ENCODE results near the gene DKC1.

Gene DKC1

DNA sequence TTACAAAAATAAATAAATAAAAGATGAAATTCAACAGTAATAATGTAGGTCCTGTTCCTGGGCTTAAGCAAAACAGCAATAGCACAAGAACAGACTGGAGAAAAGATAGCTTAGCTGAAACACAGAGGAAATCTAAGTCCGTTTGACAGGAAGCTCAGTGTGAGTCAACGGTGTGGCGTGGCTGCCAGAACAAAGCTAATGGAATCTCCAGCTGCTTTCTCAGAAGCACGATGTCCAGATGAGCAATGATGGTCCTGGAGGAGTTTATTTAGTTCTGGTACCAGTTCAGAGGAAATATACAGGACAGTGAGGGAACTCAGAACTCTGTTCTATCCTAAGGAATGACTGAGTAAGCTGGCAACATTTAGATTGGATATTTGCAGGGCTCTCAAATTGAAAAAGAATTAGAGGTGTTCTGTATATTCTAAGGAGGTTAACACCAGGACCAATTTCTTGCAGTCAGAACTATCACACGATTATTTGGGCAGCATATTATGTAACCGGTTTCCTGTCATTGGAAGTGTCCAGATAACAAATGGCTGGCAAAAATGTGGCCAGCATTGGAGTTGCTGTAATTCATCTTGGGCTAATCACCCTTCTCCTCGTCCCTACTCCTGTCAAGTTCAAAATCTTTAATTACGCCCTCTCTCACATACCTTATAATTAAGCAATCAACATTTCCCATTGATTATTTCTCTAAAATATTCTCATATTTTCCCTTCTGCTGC lies 24.5 kb upstream of the DKC1 start:
- DNase-seq: no peak

DNA sequence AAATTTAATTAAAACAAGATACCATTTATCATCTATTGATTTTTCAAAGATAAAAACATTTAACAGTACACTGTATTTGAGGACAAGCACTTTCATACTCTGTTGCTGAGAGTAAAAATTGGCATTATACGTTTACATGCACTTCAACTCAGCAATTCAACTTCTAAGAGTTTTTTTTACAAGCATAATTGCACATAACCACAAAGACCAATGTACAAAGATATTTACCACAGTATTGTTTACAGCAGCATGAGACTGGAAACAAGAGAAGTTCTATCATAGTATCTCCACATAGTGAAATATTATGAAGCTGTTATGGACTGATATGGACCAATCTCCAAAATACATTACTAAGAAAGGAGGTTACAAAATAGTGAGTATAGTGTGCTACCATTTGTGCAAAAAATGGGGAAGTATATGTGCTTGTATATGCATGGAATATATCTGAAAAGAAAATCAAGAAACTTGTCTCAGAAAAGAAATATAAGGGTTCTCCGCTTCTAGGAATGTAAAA lies 22.7 kb upstream of the DKC1 start:
- no peak for DNase-seq

DNA sequence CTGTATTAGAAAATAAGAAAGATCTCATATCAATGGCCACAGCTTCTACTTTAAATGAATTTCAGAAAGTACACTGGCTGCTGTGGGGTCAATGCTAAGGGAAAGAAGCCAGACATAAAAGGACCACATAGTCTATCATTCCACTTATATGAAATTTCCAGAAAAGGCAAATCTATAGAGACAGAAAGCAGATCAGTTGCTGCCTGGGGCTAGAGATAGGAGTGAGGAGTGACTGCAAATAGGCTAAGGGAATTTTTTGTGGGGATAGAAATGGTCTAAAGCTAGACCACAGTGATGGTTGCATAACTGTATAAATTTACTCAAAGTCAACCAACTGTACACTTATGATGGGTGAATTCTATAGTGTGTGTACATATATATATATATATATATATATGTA lies 20.1 kb upstream of the DKC1 start:
- DNase-seq: no peak

DNA sequence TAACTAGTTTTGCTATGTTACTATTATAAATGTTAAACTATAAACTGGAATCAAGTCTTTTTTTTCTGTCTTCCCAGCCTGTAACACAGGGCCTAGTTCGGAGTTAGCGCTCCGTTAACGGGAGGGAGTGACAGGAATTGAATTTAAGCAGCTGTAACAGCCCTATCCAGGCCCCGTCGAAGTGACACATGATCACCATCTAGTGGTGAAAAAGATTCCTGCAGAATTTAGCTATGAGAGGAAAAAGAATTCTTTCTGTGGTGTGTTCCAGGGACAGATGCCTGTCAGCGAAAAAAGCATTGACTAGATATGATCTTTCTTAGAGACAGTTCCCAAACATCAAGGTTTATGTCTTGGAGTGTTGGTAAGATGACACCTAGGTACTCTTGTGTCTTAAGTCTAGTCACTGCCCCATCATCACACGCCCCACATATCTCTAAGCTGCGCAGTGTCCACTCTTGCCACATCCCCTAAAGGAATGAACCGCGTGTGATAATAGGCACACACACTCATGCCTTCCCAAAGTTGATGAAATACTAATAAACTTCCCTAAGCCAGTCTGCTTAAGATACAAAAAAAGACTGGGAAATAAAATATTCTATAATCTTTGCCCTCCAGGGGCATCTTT lies 13.8 kb upstream of the DKC1 start:
- no peak for DNase-seq

DNA sequence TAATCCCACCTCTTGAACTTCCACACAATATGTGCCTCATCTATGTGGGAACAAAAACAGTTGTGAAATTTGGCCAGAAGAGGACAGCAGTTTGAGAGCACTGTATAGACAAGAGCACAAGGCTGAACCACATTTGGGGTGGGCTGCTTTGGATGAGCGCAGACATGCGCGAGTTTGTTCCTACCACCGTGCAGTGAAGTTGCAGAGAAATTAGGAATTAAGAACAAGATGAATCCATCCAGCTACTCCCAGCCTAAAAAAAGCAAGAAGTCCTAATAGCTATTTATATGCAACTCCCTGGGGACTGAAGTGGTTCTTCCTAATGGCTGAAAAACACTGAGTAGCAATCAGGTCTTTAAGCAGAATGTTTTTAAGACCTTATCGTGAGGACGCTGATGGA lies 12.8 kb upstream of the DKC1 start:
- no peak for DNase-seq

DNA sequence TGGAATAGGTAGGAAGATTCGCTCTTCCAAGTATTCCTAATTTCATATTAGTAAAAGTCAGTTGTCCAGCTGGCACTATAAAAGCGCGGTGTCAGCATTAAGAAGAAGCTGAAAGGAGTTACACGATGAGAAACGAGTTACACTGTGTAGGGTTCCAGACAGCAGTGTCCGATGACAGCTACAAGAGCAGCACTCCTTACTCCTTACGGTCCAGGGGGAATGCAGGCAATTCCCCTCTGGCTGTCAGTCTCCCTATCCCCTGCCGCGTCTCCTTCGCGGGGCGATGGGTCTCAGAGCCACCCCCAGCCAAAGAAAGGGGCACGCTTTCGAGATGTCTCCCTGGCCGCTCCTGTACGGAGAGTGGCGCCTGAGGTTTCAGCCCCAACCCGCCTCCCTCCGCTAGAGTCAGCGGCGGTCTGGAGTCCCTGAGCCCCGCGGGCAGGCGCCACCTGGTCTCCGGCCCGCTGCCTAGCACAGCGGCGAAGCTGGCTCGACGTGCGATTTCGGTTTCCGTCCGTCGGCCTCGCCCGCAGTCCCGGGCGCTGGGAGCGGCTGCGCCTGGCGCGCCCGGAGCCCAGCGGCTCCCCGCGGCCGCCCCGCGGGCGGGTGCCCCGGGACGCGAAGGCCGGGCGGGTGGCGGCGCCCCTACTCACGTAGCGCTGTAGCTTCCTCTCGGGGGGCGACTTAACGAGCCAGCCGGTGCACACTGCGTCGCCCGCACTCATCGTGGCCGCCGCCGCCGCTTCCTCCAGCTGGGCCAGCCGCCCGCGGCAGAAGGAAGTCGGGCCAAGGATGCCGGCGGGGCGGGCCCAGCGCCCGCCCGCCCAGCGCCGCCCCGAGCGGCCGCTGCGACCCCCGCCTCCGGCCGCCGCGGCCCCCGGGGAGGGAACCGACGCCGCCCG lies 12.1 kb upstream of the DKC1 start, which contains the start of gene GAB3:
Gene GAB3, minus strand, starts transcription at position 777 of the 902 bp plus-strand sequence. Its CDS starts 52 bp downstream, at position 725.
- DNase-seq: no peak

DNA sequence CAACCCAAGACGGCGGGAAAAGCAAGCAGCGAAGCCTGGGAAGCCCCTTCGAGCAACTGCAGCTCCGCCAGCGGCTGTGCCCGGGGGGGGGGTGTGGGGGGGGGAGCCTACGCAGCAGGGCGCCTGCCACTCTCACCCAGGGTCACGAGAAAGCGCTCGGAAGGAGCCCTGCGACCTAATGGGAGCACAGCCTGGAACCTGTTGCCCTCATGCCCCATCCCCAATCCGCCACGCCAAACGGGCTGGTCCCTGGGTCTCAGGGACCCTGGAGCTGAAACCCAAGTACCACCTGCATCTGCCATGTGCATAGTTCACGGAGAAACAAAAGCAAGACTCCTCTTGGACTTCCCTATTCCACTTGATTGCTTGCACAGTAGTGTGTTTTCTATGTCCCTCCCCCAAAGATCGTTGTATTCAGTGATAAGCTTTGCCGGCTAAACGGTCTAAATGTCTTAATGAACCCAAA lies 11.4 kb upstream of the DKC1 start:
- DNase-seq: no peak

DNA sequence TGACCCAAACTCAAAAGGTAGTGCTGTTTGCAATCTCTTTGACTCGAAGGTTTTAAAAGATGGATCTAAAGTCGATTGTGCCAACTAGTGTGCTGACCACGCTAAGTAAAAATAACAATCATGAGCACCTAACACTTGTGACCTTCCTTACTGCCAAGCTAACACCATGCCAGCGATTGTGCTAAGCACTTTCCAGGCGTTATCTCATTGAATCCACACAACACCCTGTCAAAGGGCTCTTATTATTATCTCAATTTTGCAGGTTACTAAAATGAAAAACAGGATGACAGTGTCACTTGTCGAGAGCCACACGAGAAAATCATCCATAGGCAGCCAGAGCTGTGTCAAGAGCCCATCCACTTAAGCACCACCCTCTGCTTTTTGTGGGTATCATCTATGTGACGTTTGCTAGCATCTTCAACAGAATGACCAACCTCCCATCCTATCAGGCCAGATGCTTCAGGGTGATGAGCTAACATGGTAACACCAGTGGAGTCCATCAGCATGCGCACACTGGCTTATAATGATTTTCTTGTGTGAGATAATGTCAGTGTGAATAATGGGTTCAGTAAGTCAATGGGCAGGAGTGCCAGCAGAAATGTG lies 10.9 kb upstream of the DKC1 start:
- no peak for DNase-seq

DNA sequence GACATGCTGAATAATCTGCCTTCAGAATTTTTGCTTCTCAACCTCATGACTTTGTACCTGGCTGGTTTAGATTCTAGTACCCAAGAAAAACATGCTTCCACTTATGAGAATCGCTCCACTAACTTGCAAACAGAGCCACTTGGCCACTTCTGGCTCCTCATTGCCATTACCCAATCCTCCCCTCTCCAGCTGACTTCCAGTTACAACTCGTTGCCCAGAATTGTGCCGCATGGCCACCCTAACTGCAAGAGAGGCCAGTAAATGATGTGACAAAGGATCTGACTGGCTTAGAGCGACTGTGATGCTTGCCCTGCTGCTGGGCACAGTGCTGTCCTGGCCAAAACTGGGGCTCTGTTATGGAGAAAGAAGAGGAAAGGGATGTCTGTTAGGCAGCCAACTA lies 4.0 kb upstream of the DKC1 start:
- DNase-seq: no peak

DNA sequence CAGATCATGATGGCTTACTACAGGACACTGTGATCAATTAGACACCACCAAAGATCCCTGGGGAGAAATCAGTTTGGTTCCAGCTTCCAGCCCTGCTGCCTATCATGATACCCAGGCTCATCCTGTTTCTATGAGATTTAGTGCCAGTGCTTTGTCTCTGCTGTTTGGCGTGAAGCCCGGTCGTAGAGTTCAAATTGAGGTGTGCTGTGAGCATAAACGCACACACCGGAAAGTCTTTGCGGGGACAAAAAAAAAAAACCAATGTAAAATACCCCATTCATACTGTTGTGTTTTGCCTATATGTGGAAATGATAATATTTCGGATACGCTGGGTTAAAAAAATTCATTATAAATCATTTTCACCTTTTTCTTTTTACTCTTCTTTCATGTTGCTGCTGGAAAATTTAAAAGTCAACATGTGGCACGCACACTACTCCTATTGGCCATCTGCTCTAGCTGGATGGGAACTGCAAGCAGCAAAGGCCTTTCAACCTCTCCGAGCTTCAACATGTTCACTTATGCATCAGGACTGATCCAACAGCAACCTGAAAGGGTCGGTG lies 607 bp upstream of the DKC1 start:
- DNase-seq: no peak

DNA sequence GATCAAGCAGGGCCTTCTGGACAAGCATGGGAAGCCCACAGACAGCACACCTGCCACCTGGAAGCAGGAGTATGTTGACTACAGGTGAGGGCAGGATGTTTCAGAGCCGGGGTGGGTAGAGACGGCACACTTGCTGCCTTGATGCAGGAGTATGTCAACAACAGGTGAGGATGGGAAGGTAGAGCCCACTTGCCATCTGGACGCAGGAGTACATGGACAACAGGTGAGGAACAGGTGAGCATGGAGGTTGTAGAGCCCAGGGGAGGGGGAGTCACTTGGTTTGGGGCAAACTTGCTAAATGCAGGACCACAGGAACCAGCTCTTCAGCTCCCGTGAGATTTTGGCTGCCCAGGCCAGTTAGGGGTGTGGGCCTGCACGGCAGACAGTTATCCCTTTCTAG lies 12.0 kb downstream of the DKC1 start:
- no peak for DNase-seq

DNA sequence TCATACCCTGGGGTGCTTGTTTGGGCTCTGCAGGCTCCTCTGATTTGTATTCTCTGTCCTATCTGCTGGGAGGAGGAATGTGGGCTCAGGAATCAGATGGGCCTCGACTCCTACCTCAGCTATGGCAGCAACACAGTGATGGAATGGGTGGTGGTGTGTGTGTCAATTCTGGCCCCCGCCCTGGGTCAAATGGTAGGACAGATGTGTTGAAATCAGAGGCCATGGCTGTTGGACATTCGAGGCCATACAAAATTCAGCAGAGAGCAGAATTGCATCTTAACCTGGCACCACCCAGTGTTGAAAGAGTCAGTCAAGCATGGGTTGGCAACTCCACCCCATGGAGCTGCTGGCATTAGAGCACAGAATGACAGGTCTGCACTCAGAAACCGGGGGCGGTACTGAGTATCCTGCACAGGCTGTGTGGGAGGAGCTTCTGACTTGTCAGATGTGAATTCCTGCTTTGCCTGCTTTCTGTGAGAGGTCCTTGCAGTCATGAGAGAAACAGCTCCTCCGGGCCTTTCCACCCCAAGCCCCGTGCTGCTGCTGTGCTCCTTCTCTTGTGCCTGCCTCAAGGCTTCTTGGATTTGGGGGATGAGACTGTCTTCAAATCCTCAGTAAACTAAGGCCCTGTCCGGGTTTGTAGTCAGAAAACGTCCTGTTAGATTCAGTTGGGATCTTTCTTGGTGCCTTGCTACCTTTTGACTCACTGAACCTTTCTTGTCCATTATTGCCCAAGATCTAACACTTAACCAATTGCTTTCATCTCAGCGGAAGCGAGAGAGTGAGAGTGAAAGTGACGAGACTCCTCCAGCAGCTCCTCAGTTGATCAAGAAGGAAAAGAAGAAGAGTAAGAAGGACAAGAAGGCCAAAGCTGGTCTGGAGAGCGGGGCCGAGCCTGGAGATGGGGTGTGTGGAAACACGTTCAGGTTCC lies 13.0 kb downstream of the DKC1 start:
- no peak for DNase-seq

DNA sequence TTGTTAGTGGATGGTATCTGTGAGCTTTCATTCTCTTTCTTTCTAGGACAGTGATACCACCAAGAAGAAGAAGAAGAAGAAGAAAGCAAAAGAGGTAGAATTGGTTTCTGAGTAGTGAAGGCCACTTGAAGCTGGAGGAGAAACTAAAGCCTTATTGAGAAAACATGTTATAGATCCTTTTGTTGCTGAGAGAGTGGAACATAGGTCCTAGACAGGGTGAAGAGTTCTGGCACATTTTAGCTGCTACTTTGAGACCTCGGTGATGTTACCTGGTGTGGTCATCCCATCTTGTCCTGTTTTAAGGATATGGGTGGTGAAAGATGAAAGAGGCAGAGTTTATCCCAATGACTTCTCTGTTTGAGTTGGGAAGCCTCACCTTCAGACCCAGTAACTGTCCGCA lies 14.1 kb downstream of the DKC1 start:
- DNase-seq: no peak

DNA sequence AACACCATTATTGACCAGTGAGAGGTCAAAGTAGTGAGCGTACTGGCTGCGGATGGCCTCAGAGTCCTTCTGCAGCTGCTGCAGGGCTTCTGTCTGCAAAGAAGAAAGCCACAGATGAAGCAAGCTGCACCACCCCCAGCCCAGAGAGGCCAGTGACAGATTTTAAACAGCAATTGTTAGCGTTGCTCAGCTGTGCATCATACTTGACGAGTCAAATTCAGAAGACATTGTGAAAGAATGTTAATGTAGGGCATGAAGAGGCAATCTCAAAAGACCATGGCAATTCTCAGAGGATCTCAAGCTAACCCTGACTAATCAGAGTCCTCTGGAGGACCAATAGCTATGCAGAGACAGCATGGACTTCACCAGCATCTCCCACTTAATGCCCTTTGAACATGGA lies 16.6 kb downstream of the DKC1 start:
- no peak for DNase-seq

DNA sequence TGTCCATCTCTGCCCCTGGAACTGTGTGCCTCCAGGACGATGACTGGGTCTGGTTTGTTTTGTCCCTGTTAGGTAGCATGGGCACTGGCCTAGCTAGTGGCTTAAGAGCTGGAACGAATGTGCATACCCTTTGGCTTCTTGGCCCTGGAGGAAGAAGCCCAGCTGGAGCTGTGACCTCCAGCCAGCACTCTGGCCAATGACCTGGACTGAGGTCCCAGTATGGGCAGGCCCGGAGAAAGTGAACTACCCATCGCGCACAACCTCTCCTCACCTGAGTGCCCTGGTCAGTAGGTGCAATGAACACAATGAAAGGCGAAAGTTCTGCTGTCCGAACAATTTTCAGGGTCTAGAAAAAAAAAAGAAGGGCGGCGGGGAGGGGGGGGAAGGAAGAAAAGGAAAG lies 18.3 kb downstream of the DKC1 start:
- no peak for DNase-seq

DNA sequence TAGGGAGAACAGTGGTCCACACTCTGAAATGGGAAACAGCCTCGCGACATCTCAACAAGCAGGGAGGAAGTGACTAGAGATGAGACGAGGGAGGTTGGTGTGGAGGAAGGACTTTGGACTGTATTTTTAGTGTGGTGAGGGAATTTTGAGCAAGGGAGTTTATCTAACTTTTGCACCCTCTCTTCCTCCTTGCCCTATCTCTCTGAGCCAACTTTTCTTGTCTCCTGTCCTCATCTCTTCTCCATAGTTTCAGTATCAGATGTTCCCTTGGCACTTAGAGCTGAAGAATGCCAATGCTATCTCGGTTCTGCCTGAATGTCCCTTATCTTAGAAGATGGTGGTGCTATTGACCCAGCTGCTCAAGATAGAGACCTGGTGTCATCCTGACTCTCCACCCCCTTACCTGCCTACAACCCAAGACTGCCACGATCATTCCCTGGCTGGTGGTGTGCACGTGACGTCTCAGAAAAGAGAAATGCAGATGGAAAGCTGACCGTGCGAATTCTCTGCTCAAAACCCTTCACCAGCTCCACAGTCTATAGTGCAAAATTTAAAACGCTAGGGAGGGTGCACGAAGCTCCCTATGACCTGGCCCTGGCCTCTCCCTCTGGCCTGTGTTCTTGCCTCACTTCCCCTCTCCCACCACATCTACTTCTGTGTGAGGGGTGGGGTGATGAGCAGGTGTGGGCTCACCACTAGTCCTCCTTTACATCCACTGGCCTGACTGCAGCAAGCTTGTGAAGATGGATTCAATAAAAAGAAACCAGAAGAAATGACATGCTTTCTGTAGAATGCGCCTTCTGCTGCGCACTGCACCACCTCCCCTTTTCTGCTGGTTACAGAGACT lies 21.7 kb downstream of the DKC1 start:
- DNase-seq: no peak

DNA sequence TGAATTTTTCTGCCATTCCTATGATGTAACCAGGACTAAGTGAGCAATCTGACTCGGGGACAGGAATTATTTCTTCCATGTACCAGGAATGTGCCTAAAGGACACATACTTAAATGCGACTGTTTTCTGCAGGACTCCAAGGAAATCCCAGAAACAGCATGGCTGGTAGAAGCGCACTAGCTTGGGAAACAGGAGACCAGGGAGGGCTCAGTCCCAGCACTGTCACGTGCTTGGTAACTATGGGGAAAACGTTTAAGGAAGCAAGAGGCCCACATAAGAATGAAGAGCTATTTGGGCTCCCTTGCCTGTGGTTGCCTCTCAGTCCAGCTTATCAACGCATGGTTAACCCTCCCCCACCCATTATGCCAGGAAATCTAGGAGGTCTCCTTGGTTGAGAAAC lies 23.1 kb downstream of the DKC1 start:
- no peak for DNase-seq

DNA sequence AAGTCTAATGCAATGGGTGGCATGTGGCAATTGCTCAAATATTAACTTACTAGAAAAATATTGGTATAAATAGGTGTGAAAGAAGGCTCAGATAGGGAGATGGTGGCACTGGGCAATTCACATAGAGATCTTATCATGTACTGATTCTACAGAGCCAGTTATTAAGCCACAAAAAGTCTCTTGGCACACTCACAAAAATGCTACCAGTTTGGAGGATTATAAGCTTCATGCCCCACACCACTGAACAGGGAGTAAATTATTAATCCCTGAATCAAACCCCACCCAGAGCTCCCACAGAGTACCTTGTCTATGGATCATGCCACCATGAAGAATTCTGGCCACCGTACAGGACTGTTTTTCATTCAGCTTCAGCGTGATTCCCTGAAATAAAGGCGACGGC lies 28.8 kb downstream of the DKC1 start:
- no peak for DNase-seq

DNA sequence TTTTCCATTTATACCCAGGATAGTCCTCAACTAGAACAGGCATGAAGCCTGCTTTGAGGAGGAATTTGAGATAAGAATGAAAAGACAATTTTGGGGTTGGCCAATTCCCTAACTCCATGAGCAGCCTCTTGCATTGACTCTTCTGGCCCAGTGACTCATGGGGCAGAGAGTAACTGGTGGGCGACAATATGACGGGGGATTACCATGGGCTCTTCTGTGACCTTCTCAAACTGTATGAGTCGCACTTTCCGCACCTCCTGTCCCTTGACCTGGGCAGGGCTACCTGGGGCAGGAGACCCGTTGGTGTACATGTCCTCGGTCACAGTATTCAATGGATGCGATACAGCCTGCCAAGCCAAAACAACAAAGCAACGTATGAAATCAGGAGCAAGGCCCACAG lies 29.3 kb downstream of the DKC1 start:
- no peak for DNase-seq

DNA sequence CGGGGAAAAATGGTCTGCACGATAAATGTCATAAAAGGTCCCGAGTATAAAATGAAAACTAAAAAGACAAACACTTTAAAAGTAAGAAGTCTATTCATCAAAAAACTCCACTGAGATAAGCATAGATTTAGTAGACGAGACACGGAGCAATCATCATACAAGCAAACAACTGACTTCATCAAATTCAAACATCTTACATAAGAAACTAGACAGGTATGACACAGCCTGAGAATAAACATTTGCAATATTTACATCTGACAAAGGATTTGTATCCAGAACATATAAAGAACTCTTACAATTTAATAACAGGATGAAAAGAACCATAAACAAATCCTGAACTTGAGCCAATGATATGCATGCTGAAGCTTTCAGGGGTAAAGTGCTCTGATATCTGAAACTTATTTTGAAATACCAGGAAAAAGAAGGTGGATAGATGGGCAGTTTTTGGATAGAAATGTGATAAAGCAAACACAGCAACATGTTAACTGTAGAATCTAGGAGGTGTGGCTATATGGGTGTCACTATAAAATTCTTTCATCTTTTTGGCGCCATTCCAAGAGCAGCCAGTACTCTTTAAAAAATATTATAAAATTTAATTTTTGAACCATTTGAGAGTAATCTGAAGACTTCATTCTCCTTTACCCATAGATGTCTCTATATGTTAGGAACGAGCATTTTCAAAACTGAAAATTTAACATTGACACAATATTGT lies 30.6 kb downstream of the DKC1 start:
- no peak for DNase-seq

Measured in cerebellar nuclear complex (tissue), 1 donor.